Activated CD4-positive, alpha-beta T cell treated with anti-CD3 and anti-CD28 coated beads, Interleukin-2, amount 10 ng/mL, durations not matched to agents 24 days and 14 days (primary cell): Measurements from ENCODE around the gene POFUT2. TPM values are rescaled to one million over a fixed set of nuclear protein-coding genes. Genes with fewer than 3 reads are reported as not detected.

ENCODE experiments used
- DNase-seq: peaks from one replicate; pipeline ENCODE4 v3.0.0; 2022
- H3K27ac Mint-ChIP-seq: one replicate; pipeline ENCODE4 v1.8.0; 2022; ENCODE audit warnings: mild to moderate bottlenecking, mixed read lengths
- H3K27me3 Mint-ChIP-seq: one replicate; pipeline ENCODE4 v1.8.0; 2022; ENCODE audit warnings: mixed read lengths
- H3K36me3 Mint-ChIP-seq: one replicate; pipeline ENCODE4 v1.8.0; 2022; ENCODE audit warnings: low read depth, mild to moderate bottlenecking, mixed read lengths
- H3K4me1 Mint-ChIP-seq: one replicate; pipeline ENCODE4 v1.8.0; 2021; ENCODE audit warnings: mixed read lengths
- H3K4me3 Mint-ChIP-seq: one replicate; pipeline ENCODE4 v1.8.0; 2022; ENCODE audit warnings: mild to moderate bottlenecking, moderate library complexity, mixed read lengths
- H3K9me3 Mint-ChIP-seq: one replicate; pipeline ENCODE4 v1.8.0; 2021; ENCODE audit warnings: mixed read lengths
- intact Hi-C: fragments of 100-400 bp; cut with micrococcal nuclease; formaldehyde crosslinking; loops from one replicate; pipeline ENCODE4 v1.15.1; 2023
- total RNA-seq: library from RNA; stranded (reverse); gene quantifications from 2 replicates; pipeline ENCODE4 v1.2.3, GENCODE V29; 2022

The POFUT2 gene
- total RNA-seq, 1 donor from 2014 or later = 17.9 TPM

- Mint-ChIP-seq H3K4me1 (peaks cover 11% of the 10 kb centered on the region), H3K27ac (no peak overlapping the region), H3K9me3 (no peaks in the 10 kb centered on the region), H3K4me3 (no peak overlapping the region), H3K36me3 (no peaks in the 10 kb centered on the region), H3K27me3 (peaks cover 14% of the 10 kb centered on the region)
- intact Hi-C loops = no loop called here
- peak; percentile 75 for DNase-seq
These were observed 30.6 kb downstream of the POFUT2 start for GRCh38 chr21:45256912-45257672.

- intact Hi-C loops = no loop called here
- no peaks in the 10 kb centered on the region for H3K9me3 Mint-ChIP-seq
- peaks cover 14% of the 10 kb centered on the region for H3K27me3 Mint-ChIP-seq
- peak; percentile 49 for DNase-seq
- no peak overlapping the region for H3K27ac Mint-ChIP-seq
- H3K4me3 Mint-ChIP-seq = no peak overlapping the region
- no peaks in the 10 kb centered on the region for H3K36me3 Mint-ChIP-seq
- H3K4me1 Mint-ChIP-seq = peaks cover 11% of the 10 kb centered on the region
These were observed 31.4 kb downstream of the POFUT2 start for GRCh38 chr21:45256021-45256911.

GRCh38 chr21:45255381-45256020, 32.2 kb downstream of the POFUT2 start:
- intact Hi-C loops = no loop called here
- no peaks in the 10 kb centered on the region for H3K36me3 Mint-ChIP-seq
- peaks cover 11% of the 10 kb centered on the region for H3K4me1 Mint-ChIP-seq
- H3K9me3 Mint-ChIP-seq = no peaks in the 10 kb centered on the region
- H3K27me3 Mint-ChIP-seq = peaks cover 18% of the 10 kb centered on the region
- DNase-seq = peak; percentile 70
- no peak overlapping the region for H3K27ac Mint-ChIP-seq
- no peak overlapping the region for H3K4me3 Mint-ChIP-seq

DNA sequence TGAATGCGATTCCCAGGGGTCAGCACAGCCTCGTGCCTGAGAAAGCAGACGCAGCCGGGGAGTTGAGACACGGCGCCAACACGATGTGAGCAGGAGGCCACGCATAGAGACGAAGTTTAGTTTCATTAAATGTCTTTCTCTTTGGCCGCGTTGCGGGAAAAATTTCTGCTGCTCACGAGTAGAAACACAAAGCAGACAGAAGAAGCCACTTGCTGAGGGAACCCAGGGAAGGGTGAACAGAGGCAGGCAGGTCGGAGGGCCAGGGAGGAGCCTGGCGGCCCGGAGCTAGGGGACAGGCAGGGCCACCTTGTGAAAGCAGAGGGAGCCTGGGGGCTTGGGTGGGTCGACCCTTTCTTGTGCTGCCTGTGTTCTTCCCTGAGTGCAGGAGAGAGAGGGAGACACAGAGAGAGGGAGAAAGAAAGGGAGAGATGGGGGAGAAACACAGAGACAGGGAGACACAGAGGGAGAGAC, 33.2 kb downstream of the POFUT2 start:
- Mint-ChIP-seq H3K4me1 (peaks cover 11% of the 10 kb centered on the region), H3K9me3 (no peaks in the 10 kb centered on the region), H3K27ac (no peak overlapping the region), H3K4me3 (no peak overlapping the region), H3K36me3 (no peaks in the 10 kb centered on the region), H3K27me3 (peaks cover 20% of the 10 kb centered on the region)
- intact Hi-C loops = no loop called here
- DNase-seq = no peak

GRCh38 chr21:45253633-45254459, 33.8 kb downstream of the POFUT2 start:
- Mint-ChIP-seq H3K27me3 (peaks cover 19% of the 10 kb centered on the region), H3K27ac (no peak overlapping the region), H3K4me1 (peaks cover 11% of the 10 kb centered on the region), H3K36me3 (no peaks in the 10 kb centered on the region), H3K9me3 (no peaks in the 10 kb centered on the region), H3K4me3 (no peak overlapping the region)
- DNase-seq = no peak
- intact Hi-C loops = no loop called here

DNA sequence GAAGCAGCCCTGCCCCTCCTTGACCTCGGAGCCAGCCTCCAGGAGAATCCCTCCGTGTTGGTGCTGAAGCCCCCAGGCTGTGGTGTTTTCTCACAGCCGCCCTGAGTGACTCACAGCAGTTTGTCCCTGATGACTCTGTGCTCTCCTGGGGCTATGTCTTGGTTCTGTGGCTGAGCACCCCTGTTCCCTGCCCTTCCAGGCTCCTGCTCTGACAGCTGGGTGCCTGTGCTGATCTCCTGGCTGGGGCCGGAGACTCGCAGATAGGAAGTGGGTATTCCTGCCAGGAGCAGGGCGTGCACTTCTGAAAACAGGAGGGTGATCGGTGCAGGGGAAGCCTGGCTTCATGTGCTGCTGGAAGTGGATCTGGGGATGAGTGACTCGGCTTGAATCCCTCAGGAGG, 34.5 kb downstream of the POFUT2 start:
- DNase-seq = peak; percentile 48
- intact Hi-C loops = no loop called here
- Mint-ChIP-seq H3K27ac (no peak overlapping the region), H3K4me1 (peaks cover 11% of the 10 kb centered on the region), H3K36me3 (no peaks in the 10 kb centered on the region), H3K9me3 (no peaks in the 10 kb centered on the region), H3K27me3 (peaks cover 21% of the 10 kb centered on the region), H3K4me3 (no peak overlapping the region)

GRCh38 chr21:45252448-45252925, 35.2 kb downstream of the POFUT2 start:
- Mint-ChIP-seq H3K9me3 (no peaks in the 10 kb centered on the region), H3K36me3 (no peaks in the 10 kb centered on the region), H3K27ac (no peak overlapping the region), H3K4me3 (no peak overlapping the region), H3K27me3 (peaks cover 28% of the 10 kb centered on the region), H3K4me1 (peaks cover 11% of the 10 kb centered on the region)
- intact Hi-C loops = no loop called here
- no peak for DNase-seq

- Mint-ChIP-seq H3K9me3 (no peaks in the 10 kb centered on the region), H3K27me3 (peaks cover 30% of the 10 kb centered on the region), H3K4me1 (peaks cover 7% of the 10 kb centered on the region), H3K4me3 (no peak overlapping the region), H3K36me3 (no peaks in the 10 kb centered on the region), H3K27ac (no peak overlapping the region)
- peak; percentile 44 for DNase-seq
- intact Hi-C loops = no loop called here
These were observed 35.9 kb downstream of the POFUT2 start for GRCh38 chr21:45251635-45252447.

DNA sequence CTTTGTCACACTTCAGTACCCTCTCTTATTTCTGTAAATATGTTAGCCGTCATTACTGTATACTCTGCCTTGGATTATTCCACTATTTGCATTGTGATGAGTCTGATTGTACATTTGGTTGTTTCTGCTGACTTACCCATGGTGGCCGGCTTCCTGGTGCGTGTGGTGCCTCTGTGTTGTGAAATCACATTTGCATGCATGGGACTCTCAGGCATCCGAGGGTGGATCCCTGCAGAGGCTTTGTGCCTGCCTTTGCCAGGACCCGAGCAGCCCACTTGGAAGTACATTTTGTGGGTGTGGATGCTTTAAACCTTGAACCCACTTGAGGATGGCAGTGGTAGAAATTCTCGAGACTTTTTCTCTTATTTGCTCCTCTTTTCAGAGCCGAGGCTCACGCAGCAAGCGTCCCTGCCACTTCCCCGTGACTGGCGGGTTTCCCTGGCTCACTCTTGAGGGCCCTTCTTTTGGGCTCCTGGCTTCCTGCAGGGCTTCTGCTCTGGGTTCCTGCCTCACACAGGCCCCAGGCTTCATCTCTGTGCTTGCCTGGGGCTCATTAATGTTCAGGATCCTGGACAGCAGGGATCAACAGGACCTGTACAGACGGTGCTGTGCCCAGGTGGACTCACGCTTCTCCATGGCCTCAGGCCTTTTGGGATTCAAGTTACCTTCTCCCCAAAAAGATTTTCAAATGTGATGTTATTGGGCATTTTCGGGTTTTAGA, 36.6 kb downstream of the POFUT2 start:
- Mint-ChIP-seq H3K27me3 (peaks cover 33% of the 10 kb centered on the region), H3K4me3 (no peak overlapping the region), H3K9me3 (no peaks in the 10 kb centered on the region), H3K27ac (no peak overlapping the region), H3K36me3 (no peaks in the 10 kb centered on the region), H3K4me1 (peaks cover 5% of the 10 kb centered on the region)
- peak; percentile 47 for DNase-seq
- intact Hi-C loops = no loop called here

- peaks cover 29% of the 10 kb centered on the region for H3K27me3 Mint-ChIP-seq
- H3K9me3 Mint-ChIP-seq = no peaks in the 10 kb centered on the region
- peaks cover 2% of the 10 kb centered on the region for H3K4me1 Mint-ChIP-seq
- H3K27ac Mint-ChIP-seq = no peak overlapping the region
- H3K36me3 Mint-ChIP-seq = no peaks in the 10 kb centered on the region
- no peak for DNase-seq
- intact Hi-C loops = no loop called here
- H3K4me3 Mint-ChIP-seq = no peak overlapping the region
These were observed 37.4 kb downstream of the POFUT2 start for GRCh38 chr21:45250272-45250671.

DNA sequence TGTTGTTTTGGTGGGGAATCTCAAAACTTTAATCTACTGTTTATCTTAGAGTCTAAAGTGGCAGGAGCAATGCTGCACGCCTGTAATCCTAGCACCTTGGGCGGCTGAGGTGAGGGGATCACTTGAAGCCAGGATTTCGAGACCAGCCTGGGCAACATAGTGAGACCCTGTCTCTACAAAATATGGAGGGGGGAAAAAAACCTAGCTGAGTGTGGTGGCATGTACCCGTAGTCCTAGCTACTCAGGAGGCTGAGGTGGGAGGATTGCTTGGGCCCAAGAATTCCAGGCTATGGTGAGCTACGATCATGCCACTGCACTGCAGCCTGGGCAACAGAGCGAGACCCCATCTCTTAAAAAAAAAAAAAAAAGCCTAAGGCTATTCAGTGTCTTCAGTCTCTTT, 38.1 kb downstream of the POFUT2 start:
- no peak overlapping the region for H3K27ac Mint-ChIP-seq

GRCh38 chr21:45248893-45249381, 38.8 kb downstream of the POFUT2 start:
- intact Hi-C loops = no loop called here
- peaks cover 22% of the 10 kb centered on the region for H3K27me3 Mint-ChIP-seq
- no peak overlapping the region for H3K4me3 Mint-ChIP-seq
- no peaks in the 10 kb centered on the region for H3K4me1 Mint-ChIP-seq
- no peak overlapping the region for H3K27ac Mint-ChIP-seq
- DNase-seq = peak; percentile 43
- H3K36me3 Mint-ChIP-seq = no peaks in the 10 kb centered on the region
- H3K9me3 Mint-ChIP-seq = no peaks in the 10 kb centered on the region

More for the DNA sequence above, 38.1 kb downstream of the POFUT2 start:
- no peaks in the 10 kb centered on the region for H3K9me3 Mint-ChIP-seq
- H3K4me3 Mint-ChIP-seq = no peak overlapping the region
- no peaks in the 10 kb centered on the region for H3K4me1 Mint-ChIP-seq
- H3K27me3 Mint-ChIP-seq = peaks cover 25% of the 10 kb centered on the region
- intact Hi-C loops = no loop called here
- H3K36me3 Mint-ChIP-seq = no peaks in the 10 kb centered on the region
- no peak for DNase-seq
